Measurements from ENCODE around the gene ZMAT5.

The ZMAT5 gene, protein sequence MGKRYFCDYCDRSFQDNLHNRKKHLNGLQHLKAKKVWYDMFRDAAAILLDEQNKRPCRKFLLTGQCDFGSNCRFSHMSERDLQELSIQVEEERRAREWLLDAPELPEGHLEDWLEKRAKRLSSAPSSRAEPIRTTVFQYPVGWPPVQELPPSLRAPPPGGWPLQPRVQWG

DNA sequence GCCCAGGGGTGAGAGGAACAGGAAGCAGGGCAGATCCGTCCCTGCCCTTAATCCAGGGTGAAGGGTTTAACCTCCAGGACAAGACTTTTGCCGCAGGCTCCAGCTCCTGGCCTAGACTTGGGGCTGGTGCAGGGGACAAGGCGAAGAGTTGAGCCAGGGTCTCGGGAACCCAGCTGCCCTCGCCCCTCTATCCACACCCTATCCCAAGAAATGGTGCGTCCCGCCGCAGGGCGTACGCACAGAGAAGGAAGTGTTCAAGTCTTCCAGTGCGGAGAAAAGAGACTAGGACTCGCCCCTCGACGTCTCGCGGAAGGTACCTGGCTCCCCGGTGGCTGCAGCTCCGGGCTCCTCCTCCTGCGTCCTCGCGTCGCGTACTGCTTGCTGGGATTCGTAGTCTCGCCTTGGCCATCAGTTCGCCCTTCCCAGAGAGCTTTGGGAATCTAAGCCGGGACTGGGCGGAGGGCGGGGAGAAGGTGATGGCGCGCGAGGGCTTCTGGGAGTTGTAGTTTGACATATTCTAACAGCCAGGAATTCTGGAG, at the start of gene ZMAT5:
Gene ZMAT5, minus strand, starts transcription at position 376 of the 539 bp plus-strand sequence. CDS start 18,463 bp downstream, outside the sequence.
- DNase-seq: peak; percentile 96

DNA sequence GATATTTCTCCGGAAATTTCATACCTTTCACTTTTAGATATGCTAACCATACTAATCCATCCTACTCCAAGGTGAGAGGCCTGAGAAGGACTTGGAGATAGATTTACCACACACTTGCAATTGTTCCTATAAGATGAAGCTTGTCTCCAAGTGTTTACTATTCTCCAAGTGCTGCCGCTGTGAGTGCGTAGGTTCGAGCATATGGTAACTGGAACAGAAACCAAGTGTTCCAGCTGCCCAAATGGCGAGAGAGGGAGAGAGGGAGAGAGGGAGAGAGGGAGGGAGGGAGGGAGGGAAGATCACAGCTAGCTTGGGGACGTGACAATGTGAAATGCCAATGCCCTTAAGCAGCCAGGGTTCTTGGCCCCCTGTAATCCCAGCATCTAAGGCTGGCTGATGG, 49.7 kb upstream of the ZMAT5 start:
- DNase-seq: no peak

DNA sequence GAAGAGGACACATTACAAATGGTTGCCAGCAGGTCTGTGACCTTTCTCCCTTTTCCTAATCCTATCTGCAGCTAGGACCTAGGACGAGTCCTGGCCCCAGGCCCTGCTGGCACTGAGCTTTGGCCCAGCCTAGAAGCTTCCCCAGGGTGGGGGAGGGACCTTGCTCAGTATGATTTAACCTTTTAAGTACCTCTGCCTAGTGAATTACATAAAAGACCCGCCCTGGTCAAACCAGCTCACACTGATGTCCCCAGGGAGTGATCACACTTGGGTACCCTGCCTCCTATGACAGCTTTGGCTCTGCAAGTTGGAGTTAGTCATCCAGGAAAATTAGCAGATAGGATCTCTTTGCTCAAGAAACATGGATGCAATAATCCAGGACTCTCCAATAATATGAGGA, 49.3 kb upstream of the ZMAT5 start:
- no peak for DNase-seq

DNA sequence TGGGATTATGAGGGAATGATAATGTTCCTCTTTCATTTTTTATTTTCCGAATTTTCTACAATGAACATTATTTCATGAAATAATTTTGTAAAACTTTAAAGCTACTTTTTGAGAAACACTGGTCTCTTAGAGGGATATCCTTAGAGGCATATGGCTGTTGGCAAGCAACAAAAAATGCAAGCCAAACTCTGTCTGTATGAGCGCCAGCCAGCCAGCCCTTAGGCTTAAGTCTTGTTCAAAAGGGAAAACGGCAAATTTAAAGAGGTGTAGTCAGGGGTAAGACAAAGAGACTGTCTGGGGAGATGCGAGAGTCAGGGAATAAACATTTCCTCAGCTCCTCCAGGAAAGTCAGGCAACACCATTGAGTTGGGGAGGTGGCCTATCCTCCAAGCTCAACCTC, 48.8 kb upstream of the ZMAT5 start:
- no peak for DNase-seq

DNA sequence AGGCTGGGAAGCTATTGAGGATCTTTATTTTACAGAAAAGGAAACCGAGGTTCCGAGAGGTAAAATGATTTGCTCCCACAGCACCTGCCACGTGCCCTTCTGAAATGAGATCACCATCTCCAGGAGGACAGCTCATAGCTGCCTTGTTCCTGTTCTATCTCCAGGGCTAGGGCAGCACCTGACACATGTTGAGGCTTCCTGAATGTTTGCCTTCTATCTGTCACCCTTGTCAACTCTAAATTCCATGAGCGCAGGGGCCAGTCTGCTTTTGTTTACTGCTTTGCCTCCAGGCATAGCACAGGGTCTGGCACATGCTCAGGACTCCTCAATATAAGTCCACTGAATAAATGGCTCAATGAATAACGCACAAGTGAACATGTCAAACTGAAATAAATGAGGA, 47.2 kb upstream of the ZMAT5 start:
- DNase-seq: no peak

DNA sequence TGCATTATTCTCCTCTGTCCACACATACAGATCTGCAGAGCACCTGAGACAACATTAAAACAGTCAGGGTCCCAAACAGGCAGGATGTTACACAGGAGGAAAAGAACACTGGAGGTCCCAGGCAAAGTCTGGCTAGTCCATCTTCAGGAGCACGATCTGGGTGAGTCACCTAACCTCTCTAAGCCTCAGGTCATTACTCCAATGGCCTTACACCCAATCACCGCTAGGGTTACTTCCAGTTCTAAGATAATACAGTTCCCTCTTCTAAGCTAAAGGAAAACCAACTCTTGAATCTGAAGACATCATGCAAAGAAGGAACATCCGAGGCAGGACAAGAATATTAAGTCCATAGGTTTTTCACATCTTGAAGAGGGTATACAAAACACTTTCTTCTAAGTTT, 46.8 kb upstream of the ZMAT5 start:
- no peak for DNase-seq

DNA sequence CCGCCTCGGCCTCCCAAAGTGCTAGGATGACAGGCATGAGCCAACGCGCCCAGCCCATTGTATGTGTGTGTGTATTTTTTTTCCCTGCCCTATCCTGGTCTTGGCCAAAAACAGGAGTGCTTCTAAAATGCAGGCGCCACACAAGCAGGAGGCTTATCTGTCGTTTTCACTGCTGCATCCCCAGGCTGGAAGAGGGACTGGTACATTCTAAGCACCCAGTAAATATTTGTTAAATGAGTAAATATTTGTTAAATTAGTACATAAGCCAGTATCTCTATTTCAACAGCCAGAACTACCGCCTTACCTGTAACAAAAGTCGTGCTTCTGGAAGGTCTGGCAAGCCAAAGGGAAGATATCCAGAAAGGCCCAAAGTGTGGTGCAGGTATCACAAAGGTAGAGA, 46.3 kb upstream of the ZMAT5 start:
- no peak for DNase-seq

DNA sequence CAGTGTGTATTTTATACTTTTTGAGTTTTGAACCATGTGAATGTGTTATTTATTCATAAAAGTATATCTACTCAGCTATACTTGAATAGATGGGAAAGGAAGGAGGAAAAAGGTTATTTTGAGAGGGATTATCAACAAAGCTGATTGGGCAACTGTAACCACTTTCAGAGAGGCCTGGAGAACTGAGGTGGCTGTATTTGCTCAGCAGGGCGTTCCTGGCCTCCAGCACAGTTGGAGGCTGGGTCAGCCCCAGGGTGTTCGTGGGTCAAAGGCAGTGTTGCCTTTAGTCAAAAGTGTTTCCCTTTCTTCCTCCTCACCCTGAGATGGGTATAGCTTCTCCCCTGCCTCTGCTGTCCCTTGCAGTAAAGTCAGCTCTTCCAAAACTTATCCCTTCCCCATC, 44.6 kb upstream of the ZMAT5 start:
- no peak for DNase-seq

DNA sequence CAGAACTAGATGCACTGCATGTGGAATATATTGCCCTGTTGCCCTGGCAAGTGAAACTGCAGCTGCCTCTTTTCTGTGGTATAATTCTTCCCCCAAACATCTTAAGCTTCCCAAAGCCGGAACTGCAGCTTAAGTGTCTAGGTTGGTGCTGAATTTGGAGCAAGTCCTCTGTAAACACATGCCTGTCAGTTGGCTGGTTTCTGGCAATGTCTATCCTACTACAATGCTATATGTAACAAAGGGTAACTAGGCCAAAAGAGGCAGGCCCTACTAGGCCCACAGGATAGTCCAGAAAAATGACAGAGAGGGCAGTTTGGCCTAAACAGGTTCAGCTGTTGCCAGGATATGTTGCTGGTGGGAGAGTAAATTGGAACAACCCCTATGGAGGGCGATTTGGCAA, 43.4 kb upstream of the ZMAT5 start:
- no peak for DNase-seq

DNA sequence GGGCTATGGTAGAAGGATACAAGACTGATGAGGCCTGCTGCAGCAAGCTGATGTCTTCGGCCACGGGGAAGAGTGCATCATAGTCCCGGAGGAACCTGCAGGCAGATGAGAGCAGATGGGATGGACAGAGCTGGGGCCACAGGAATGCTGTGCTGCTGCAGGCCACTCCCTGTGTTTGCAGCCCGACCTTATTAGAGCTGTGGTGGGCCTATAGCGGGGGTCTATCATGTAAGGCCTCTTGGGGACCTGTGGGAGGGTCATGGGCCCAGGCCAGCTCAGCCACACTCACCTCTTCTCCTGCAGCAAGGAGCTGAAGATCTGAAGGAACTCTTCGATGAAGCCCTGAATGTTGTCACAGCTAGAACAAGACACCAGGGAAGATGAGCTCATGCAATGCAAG, 39.4 kb upstream of the ZMAT5 start:
- no peak for DNase-seq

DNA sequence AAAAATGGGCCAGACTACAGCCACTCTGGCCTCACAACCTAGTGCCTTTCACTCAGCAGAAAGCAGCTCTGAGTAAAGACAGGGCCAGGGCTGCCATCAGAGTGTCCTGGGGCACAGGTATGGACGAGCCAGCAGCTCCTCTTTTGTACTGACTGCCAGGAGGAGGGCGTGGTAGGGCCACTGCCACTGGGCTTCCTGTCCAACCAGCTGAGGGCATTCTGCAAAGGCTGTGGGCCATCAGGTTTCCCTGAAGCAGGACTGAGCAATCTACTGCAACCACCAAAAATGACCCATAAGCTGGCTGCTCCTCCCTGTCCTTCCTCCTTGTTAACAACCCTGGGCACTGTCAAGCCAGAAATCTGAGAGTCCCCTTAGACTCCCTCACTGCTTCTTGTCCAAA, 38.2 kb upstream of the ZMAT5 start:
- no peak for DNase-seq

DNA sequence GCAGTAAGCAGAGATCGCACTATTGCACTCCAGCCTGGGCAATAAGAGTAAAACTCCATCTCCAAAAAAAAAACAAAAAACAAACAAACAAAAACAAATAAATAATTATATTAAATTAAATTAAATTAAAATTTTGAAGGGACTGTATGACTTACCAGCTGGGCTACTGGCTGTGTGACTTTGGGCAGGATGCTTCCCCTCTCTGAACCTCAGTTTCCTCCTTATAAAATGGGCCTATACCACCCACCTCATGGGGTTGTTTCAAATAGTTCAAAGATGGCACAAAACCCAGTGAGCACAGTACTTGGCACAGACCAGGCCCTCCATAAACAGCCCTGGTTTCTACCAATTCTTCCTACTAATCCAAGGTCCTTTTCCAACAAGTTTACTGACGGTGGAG, 36.4 kb upstream of the ZMAT5 start:
- no peak for DNase-seq

DNA sequence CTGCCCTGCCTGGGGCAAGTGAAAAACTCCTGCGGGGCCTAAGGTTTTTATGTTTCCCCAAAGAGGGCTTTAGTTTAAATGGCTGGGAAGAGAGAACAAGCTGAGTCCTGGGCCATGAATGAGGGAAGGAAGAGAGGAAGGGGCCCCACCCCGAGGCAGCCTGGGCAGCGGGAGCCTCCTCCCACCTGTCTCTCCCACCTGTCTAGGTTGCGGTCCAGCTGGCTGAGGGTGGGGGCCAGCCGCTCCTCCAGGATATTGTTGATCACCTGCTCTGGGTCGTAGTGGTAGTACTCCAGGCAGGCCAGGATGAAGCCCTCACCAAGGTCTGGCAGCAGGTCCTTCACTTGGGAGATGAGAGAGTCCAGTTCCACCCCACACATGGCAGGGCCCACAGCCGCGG, 35.0 kb upstream of the ZMAT5 start:
- DNase-seq: no peak

DNA sequence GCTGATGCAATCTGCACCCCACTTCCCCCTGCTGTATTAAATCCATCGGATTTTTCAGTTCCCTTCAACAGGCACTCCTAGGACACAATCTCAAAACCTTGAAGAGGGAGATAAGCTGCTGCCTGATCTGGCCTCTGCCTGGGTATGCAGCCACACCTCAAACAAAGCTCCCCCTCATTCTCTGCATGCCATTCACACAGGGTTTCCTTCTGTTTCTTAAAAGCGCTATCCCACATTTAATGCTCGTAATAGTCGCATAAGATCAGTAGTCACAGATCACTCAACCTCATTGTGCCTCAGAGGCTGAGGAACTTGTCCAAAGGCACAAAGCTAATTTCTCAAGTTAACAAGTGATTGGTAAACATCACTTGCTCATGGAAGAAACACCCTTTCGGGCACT, 34.3 kb upstream of the ZMAT5 start:
- DNase-seq: no peak

DNA sequence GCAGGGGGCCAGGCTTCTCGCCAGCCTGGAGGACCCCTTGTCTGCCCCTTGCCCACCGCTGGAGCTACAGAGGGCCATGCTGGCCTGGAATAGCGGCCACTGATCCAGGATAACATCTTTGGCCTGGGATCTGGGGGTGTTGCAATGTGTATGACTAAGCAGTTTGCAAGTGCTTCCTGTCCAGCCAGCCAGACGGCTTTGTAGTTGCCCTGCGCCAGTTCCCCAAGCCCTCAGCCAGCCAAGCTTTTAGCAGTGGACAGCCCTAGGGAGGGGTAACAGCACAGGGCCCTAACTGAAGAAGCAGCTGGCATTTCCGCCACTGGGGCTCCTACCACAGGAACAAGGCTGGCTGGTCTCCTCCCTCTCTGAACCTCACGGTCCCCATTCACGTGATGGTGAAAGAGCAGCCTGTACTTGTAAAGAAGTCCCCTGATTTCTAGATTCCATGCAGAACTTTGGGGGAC, 32.4 kb upstream of the ZMAT5 start:
- DNase-seq: peak; percentile 7

DNA sequence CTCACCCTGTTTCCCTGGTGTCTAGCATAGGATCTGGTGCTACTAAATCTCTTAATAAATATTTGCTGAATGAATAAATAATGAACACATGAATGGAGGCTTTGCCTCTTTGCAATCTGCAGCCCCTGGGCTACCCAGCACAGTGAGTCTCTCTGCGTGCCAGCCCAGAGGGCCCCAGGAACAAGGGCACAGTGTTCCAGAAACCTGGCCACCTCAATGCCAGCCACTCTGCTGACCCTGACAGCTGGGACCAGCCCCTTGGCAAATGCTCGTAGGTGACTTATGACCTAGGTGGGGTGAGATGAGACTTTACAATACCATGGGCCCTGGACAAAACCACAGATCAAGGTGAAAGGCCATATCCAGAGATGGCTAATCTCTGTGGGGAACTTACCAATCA, 32.0 kb upstream of the ZMAT5 start:
- DNase-seq: no peak

DNA sequence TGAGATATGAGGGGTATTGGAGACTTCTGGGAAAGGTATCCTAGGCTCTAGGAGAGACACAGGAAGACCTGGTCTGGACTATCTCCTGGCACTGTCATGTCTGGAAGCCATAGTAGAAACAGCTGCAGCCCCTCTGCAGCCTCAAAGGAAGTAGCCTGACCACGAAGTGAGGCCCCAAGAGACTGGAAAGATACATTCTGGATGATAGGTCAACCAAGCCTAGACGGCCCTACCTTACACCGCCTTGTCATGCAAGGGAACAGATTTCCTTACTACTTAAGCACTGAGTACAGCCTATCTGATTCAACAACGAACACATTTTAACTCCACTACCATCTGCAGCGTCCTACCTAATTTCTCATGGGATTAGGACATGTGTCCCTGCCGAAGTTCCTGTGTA, 31.5 kb upstream of the ZMAT5 start:
- DNase-seq: no peak

DNA sequence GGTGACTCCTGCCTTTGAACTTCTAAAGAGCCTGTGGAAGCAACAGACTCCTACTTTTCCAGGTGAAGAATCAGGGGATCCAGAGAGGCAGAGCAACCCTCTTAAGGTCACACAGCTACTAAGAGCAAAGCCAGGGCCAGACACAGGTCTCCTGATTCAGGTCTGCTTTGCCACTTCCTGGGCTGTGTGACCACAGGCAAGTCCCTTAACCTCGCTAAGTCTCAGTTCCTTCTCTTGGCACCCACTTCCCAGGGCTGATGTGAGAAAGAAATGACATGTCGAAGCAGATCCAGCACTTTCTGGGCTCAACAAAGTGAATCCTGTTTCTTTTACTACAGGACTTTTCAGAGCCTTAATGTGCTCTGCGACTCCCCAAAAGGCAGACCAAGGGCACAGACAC, 30.5 kb upstream of the ZMAT5 start:
- DNase-seq: peak; percentile 6

DNA sequence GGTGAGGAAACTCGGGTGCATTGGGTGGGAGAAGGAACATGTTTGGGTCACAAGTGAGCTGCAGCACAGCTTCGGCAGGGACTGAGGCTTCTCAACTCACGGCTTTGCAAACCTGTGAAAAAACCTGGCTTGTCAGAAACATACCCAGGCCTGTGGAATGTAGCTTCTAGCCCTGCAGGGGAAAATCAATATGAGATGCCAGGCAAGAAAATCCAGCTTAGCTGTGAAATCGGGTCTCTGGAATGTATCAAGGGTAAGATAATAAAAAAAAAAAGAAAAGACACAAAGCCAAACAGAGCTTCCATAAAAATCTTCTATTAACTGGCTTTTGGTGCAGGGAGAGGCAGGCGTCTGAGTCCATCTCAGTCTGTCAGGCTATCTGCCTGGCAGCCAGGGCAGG, 28.9 kb upstream of the ZMAT5 start:
- DNase-seq: no peak

DNA sequence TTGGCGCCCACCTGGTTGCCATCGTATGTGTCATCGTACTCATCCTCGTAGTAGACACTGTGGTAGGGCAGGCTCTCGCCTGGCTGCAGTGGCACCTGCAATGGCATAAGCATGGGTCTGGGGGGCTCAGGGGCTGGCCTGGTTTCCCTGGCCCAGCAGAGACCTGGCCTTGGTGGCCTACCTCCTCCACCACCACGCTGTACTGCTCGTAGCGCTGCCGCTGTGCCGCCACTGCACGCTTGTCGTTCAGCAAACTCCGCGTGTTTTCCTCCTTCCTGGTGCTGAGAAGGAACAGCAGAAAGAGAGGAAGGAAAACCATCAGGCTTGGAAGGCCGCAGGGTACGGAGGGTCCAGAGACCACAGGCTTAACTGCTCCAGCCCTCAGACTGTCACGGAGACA, 26.6 kb upstream of the ZMAT5 start:
- DNase-seq: no peak

DNA sequence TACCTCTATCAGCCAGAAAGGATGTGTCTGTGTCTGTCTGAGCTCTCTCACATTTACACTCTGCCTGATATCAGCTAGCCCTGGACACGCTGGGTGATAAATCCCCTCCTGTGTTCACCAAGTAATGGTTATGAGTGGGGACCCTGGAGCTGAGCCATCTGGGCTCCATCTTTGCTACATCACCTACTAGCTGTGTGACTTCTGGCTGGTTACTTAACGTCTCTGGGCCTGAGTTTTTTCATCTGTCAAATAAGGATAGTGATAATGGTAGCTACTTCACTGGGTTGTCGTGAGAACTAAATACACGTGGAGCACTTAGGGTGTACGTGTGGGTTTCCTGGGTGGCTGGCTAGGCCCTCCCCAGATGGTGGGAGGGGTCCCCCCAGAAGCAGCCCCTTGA, 23.3 kb upstream of the ZMAT5 start:
- DNase-seq: no peak

DNA sequence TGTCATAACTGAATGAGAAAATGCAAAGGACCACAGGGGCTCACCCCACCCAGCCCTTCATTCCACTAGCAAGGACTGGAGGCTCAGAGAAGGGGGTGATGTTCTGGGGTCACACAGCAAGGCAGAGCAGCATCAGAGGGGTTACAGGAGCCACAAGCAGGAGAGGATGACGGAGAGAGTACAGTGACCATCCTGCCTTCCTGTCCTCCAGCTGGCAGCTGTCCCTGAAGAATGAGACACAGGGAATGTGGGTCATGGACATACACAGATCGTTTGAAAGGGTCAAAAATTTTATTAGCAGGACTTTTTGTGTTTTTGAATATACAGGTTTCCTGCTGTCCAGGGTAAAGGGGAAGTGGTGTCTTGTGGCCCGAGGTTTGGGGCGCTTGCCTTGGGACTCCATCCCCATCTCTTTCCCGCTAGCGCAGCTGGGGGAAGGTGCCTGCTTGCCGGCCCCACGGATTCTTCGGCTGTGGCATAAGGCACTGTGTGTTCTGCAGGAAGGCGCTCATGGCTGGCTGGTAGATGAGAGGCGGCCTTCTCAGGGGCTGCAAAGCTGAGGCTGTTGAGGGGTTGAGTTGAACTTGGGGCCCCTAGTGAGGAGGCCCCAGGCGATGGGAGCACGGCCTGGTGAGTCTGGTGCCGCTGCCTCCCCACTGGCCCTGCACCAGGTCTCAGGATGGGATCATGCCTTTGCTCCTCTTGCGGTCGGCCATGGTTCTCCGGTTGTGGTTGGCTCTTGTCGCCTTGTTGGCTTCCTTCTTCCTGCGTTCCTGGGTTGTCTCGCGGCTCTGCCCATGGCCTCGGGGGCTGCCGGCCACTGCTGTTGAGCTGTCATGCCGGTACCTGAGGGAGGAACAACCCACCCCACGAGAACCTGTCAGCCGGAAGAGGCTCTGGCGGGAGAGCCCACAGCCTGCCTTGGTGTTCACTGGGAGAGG, 21.8 kb upstream of the ZMAT5 start:
- DNase-seq: no peak

DNA sequence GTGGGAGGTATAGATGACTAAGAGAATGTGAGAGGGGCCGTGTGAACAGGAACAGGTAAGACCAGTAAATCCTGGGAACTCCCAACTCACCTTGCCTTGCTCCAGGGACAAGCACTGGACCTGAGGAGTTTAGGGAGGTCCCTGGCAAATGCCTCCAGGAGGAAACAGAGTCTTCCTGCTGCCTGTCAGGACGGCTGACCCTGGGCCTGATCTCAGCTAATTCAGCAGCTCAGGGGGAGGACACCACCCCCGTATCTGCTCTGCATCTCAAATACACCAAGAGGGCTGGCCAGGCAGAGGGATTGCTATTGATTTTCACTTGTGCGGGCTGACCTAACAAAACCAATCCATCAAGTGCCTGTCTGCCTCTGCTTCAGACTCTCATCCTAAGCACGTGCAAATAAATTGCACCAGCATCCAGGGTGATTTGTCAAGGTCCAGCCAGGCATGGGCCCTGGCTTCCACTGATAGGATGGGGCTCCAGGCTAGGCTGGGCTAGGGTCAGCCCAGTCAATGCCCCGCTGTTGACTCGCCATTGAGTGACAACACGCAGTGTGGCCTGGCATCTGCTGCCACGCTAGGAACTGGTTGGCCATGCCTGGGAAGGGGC, 20.7 kb upstream of the ZMAT5 start:
- no peak for DNase-seq

DNA sequence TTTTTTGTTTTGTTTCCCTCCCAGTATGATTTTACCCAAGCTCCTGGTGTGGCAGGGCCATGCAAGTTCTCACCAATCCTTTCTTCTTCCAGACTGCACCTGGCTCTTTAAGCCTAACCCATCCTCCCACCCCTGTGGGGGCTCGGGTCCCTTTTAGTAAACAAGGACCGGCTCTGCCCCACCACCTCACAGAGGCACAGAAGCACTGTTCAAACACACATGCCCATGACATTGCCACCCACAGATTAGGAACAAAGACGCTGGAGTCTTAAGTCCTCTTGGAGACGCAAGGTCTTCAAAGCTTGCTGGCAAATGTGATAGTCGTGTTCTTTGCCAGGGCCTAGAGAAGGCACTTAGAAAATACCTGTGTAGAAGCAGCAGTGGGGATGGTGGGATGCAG, 19.2 kb upstream of the ZMAT5 start:
- DNase-seq: no peak
